Measurements from ENCODE around the gene SLC29A4. TPM values are rescaled to one million over a fixed set of nuclear protein-coding genes. Genes with fewer than 3 reads are reported as not detected.
"Not testable (repeated sequence)": the region's sequence is repeated elsewhere in the genome, so short reads cannot be mapped to it uniquely, and the experiment has no call there.

SLC29A4 gene
- total RNA-seq, 1 donor from 2014 or later, result 0.48 TPM

DNA sequence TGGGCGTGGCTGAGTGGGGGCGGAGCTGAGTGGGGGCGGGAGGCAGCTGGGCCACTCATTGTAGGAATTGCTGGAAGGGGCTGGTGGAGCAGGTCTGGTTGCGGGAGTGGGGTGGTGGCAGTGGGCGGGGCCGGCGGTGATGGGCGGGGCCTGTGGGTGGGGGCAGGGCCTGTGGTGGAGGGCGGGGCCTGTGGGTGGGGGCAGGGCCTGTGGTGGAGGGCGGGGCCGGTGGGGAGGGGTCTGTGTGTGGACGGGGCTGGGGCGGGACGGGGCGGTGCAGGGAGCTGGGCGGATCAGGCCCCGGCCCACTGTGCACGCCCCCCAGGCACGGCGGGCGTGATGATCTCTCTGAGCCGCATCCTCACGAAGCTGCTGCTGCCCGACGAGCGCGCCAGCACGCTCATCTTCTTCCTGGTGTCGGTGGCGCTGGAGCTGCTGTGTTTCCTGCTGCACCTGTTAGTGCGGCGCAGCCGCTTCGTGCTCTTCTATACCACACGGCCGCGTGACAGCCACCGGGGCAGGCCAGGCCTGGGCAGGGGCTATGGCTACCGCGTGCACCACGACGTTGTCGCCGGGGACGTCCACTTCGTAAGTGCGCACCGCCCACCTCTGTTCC is 14.0 kb downstream of the SLC29A4 start:
- peak; percentile 87 for ATAC-seq

DNA sequence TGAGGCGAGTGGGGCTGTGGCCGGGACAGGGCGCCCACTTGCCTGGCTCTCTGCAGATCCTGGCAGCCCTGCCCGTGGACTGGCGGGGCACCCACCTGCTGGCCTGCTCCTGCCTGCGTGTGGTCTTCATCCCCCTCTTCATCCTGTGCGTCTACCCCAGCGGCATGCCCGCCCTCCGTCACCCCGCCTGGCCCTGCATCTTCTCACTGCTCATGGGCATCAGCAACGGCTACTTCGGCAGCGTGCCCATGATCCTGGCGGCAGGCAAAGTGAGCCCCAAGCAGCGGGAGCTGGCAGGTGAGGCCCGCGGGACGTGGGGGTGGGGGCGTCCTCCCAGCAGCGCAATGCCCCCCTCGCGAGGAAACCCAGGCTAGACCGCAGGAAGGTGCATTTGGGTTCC is 17.6 kb downstream of the SLC29A4 start:
- no peak for ATAC-seq

DNA sequence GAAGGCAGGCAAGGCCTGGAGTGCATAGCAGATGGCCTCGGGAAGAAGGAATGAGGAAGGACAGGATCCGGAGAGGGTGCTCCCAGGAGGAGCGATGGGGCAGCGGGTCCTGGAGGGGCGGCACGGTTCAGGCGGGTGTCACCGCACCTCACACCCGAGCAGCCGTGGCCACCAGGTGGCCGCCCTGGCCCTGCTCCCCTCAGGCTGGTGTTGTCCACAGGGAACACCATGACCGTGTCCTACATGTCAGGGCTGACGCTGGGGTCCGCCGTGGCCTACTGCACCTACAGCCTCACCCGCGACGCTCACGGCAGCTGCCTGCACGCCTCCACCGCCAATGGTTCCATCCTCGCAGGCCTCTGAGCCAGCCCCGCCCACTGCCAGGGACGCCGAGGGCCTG is 19.8 kb downstream of the SLC29A4 start:
- no peak for ATAC-seq

DNA sequence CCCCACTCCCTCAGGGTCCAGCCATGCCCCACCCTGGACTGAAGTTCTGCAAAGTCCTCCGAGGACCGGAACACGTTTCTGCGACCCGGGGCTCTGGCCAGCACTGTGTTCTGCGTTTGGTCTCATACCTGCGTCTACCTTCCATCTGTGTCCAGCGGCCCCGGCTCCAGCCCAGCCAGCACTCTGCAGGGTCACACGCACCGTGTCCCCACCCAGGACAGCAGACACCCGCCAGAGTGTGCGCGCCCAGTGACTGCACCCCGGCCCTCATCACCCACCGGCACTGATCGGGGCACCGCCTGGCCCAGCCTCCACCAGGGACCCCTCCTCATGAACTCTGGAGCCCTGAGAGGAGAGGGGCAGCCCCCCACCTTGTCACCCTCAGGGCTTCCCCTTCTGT is 20.3 kb downstream of the SLC29A4 start:
- ATAC-seq, result no peak

DNA sequence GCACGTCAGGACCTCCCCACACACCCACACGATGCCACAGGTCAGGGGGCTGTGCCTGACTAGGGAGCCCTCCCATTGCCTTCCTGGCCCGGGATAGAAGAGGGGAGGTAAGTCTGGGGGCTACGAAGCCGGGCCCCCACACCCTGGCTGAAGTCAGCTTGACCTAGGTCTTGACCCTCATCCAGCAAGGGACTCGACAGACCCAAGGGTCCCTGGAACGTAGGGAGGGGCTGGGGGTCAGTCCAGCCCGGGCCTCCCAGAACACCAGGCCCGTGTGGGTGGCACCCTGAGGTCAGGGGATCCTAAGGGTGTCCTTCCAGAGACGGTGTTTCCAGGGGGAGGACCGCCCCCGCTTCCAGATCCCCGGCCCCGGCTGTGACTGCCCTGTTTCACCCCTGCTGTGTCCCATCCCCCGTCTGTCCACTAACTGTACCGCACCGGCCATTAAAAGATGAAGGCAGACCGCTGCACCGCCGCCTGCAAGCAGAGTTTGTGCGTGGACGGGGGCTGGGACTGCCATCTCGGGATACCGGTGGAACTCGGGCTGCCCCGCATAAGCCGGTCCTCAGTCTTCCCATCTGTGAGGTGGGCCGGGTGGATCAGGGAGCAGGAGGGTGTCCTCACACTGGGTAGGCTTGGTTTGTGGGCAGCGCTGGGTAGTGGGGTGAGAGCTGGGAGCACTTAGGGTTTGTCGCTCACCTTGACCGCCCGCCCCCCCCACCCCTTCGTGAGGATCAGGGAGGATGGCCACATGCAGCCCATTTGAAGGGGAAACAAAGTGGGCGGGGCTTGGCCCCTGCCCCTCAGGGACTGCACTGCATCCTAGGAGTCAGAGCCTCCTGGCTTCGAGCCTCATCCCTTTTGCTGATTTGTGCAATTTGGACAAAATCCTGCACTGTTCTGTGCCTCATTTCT is 21.1 kb downstream of the SLC29A4 start:
- ATAC-seq, result no peak

DNA sequence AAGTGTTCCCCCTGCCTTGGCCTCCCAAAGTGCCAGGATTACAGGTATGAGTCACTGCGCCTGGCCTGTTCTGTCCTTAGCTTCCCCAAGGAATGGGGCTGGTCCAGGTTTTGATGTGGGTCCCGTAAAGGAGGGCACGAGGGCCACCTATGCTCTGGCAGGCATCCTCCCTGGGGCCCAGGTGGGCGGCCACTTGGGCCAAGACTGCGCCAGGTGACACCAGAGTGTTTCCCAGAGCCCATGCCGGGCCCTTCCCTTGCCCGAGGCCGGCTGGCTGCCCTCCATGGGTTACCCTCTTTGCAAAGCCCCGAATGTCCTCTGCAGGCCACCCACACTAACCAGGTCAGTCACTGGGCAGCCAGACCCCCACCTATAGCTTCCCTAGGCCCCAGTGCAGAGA is 22.3 kb downstream of the SLC29A4 start:
- ATAC-seq, result not testable (repeated sequence)

DNA sequence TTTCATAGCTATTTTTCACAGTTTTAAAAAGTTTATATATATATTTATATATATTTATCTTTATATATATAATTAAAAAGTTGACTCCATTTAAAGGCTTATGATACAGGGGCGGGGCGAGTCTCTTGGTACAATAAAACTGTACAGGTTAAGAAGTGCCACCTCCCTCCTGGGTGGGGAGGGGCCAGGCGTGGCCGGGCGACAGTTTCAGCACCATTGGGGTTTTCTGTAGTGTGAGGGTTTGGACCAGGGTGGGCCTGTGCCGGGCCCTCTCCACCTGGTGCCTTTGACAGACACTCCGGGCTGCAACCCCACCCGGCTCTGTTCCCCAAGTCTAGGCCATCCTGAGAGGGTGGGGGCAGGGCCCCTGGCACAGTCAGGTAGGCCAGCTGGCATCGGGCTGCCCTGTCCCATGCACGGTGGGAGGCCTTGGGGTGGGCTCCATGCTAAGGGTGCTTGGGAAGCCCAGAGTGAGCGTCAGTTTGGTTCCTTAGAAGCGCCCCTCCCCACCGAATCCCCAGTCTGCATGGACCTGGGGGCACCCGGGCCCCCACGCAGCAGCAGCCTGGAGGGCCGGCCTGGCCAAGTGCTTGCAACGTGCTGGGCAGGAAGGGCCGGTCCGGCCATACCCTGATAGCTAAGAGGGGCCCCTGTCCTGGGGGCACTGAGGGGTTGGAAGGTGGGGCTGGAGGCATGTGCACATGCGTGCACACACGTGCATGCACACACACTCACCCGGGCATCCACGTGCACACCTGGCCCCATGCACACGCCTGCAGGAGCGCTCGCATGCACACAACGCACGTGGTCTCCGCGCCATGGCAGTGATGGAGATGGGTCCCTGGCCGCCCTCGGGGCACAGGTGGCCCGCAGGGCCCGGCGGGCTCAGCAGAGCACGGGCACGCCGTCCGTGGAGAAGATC is 24.7 kb downstream of the SLC29A4 start:
- peak; percentile 12 for ATAC-seq

DNA sequence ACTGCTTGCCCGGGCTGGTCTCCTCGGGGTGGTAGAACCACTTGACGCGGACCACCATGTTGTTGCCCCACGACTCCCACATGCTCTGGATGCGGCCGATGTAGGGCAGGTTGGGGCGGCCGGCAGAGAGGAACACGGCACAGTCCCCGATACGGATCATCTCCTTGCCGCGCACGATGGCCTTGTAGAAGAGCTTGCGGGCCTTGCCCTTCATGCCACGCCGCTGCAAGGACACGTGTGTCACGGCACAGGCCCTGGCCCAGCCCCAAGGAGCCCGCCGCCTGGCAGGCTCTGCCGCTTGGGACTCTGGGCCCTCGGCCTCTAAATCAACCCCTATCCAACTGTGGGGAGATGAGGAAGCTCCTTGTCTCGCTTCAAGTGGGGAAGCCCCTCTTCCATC is 26.4 kb downstream of the SLC29A4 start:
- no peak for ATAC-seq

DNA sequence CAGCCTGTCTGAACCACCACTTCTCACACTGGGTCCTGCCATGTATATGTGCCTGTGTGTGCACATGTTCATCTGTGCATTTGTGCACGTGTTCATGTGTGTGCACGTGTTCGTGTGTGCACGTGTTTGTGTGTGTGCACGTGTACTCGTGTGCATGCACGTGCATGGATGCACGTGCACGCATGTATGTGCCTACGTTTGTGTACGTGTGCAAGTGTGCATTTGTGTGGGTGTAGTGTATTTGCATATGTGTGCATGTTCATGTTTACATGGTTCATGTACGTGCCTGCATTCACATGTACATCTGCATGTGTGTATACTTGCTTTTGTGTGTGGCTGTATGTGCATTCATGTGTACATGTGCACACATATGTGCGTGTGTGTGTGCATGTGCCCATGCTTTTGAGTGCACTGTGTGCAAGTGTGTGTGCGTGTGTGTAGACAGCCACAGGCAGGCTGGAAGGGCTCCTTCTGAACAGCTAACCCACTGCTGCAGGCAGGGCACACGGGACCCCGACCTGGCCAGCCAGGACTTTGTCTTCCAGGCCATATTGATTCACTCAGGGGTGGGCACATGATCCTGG is 28.2 kb downstream of the SLC29A4 start:
- ATAC-seq, result no peak

DNA sequence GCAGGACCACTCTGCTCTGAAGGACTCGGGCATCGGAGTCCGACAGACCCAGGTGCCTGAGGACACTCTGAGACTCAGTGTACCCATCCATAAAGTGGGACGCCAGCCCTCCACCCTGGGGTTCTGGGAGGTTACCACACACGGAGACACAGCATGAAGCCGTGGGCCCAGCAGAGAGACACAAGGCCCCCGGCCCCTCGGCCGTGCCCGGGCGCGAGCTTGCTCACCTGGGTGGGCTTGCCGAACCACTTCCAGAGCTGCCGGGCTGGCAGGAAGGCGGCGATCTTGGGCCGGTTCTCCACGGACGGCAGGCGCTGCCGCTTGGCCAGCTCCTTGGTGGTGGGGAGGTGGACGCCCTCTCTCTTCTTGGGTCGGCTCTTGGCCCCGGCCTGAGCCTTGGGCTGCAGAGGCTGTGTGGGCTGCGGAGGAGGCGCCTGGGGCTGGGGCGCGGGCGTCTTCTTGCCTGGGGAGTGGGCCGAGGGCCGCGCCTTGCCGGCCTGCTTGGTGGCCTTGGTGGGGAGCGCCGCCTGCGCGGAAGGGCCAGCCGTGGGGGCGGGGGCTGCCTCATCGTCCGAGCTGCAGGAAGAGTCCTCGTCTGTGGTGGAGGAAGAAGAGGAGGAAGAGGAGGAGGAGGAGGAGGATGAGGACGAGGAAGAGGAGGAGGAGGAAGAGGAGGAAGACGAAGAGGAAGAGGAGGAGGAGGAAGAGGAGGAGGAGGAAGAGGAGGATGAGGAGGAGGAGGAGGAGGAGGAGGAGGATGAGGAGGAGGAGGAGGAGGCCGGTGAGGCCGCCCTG is 29.7 kb downstream of the SLC29A4 start:
- ATAC-seq, result not testable (repeated sequence)

DNA sequence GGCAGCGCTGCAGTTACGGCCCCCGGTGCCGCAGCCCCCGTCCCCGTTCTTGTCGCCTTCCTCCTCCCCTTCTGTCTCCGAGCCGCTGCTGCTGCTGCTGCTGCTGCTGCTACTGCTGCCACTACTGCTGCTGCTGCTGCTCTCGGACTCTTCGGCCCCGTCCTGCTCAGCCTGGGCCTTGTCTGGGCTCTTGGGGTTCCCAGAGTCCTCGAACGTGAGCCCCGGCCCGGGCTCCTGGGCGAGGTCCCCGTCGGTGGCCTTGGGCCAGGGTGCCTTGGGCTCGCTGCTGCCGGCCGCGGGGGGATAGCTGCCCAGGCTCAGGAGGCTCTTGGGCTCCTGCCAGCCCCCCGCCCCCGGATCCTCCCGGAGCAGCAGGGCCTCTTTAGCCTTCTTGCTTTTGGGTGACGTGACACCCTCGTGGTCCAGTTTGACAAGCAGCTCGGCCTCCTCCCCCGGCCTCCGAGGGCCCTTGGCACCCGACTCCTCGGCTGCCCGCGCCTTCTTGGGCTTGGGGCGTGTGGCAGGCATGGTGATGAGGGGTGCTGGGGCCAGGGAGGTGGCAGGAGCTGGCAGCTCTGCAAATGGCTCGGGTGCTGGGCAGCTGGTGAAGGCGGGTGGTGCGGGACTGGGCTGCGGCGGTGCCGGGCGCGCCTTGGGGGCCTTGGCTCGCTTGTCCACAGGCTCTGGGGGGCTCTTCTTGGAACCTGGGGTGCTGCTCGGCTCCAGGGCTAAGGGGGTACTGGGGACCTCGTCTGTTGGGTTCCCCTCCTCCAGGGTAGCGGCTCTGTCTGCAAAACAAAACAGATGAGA is 30.5 kb downstream of the SLC29A4 start:
- ATAC-seq, result not testable (repeated sequence)

DNA sequence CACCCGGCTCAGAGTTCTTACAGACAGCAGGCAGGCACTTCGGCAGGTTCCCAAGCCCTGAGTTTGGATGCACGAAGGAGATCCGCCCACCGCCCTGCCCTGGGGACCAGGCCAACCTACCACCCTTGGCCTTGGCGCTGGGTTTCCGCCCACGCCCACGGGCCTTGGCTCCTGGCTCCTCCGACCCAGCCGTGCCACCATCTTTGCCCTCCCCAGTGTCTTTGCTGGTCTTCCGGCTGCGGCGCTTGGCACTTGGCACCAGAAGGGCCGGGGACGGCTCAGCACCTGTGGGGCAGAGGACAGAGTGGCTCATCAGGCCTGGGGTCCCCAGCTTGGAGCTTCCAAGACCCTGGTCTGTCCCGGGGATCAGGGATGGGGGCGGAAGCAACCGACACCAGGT is 32.1 kb downstream of the SLC29A4 start:
- ATAC-seq, result no peak

DNA sequence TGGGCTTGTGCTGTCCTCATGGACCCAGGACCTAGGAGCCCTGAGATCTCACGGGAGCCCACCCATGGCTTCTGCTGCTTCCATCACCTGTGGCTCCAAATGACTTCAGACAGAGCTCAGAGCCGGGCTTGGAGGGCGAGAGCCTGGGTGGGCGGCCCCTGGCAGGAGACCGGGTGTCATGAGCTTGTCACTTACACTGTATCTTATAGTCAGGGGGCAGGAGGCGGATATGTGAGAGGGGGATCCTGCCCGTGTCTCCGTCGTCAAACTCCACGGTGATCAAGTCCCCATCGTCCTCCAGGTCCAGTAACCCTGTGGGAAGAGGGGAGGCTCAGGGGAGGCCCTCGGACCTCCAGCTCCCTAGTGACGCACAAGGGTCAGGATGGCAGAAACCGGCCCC is 33.0 kb downstream of the SLC29A4 start:
- no peak for ATAC-seq

DNA sequence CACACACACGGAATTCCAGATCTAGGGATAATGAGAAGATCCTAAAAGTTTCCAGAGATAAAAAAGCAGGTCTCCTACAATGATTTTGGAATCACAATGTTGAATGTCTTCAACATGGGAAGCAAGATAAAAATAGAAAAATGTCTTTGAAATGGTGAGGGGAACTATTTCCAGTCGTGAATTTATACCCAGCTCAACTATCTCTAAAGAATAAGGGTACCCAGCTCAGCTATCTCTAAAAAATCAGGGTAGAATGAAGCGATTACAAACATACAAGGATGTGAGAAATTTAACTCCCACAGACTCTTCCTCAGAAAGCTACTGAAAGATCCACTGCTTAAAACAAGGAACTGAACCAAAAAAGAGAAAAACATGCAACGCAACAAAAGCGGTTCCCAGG is 35.9 kb downstream of the SLC29A4 start:
- not testable (repeated sequence) for ATAC-seq

DNA sequence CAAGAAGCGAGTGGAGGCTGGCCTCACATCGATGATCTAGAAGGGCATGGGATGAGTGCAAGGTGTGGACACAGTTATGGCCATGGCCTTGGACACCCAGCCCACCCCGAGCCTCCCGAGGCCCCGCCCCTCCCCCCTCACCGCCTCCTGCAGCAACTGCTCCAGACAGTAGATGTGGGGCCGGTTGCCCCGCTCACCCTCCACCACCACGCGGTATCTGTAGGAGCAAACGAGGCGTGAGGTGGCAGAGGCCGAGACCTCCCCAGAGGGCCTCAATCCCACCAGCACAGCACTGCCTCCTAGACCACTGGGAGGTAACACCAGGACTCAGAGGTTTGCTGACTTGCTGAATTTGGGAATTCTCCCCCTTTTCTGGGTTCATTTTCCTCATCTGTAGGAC is 37.6 kb downstream of the SLC29A4 start:
- ATAC-seq, result no peak

DNA sequence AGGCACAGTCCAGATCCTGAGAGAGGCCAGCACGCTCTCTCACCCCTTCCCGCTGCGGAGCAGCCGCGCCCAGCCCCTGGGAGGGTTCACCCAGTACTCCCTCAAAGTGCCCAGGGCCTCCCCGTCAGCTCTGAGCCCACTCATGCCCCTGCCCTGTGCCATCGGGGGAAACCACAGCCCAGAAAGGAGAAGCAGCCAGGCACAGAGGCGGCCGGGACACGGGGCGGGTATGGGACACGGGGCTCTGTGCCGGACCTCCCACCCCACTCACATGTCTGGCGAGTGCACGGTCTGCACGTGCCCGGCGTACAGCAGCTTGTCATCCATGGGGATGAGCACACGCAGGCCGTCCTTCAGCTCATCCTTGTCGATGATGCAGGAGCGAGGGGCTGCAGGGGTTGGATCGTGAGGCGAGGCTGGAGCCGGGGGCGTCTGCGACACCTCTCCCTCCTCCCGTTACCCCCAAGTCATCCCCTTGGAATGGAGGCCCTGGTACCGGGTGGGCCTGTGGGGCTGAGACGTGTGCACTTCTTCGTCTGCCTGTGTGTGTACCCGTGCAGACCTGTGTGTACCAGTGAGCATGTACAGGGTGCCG is 38.2 kb downstream of the SLC29A4 start:
- no peak for ATAC-seq

DNA sequence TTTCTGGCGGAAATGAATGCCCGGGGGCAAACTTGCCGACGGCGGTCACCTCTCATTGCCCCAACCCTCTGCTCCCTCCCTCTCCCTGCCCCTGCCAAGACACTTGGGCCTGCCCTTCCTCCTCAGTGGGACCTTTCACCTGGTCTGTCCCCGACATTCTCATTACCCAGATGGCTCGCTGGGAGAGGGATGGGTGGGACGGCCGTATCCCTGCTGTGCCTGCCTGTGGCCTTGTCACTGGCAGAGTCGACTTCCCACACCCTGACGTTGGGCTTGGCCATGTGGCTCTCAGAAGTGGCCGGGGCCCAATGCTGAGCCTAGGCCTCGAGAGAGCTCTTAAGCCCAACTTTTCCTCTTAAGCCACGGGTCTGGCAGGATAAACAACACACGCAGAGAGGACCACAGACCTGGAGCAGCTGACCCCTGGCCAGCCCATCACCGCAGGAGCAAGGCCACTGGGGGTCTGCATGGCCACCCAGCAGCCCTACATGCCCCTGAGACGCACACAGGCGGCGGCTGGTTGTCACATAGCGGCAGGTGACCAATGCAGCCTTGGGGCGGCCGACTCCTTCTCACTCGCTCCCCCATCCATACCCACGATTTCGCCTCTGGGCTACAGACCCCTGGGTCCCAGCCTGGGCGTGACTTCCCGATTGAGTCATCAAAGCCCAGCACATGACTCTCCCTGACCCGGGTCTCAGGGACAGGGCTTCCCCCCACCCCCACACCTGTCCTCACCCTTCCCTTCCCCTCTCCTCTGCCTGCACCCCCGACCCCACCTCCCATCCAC is 40.1 kb downstream of the SLC29A4 start:
- ATAC-seq, result peak; percentile 13

DNA sequence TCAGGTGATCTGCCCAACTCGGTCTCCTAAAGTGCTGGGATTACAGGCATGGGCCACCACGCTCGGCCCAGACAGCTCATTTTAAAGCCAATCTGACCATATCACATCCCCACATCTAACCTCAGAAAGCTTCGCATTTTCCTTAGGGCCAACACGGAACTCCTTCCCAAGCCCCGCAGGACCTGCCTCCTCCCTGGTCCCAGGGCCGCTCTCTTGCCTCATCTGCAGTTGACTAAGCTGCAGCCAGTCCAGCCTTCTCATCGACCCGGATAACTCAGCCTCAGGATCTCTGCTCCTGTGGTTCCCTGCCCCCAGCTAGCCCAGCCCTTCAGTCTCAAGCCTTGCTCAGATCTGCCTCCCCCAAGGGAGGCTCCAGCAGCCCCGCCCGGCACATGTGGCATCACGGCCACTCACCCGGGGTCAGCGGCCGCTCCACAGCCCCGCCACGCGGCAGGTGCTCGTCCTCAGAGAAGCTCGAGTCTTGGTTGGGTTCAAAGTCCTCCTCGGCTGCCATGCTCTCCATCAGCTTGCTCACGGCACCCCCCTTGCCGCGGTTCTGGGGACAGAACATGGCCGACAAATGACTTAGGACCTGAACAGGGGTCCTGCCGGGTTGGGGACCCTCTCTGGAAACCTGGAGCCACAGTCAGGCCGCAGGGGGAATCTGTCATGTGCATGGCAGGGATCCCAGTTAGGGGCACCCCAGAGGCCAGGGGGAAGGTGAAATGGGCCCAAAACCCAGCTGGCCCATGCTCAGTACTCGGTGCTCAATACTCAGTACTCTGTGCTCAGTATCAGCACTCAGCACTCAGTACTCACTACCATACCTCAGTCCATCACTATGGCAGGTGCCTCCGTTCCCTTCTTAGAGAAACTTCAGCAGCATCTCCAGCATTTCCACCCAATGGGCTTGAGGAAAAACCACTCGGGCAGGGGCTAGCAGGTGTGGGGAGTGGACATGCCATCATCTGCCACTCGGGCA is 41.3 kb downstream of the SLC29A4 start:
- peak; percentile 18 for ATAC-seq

All from esophagus mucosa (tissue), 1 donor.